K562 (cell line): ENCODE data around the gene RBL1. TPM values are rescaled to one million over a fixed set of nuclear protein-coding genes. Genes with fewer than 3 reads are reported as not detected.

Experiments used
- ADNP ChIP-seq: fragments of 200-800 bp; sonication (Bioruptor generic); IDR thresholded peaks from 2 replicates; pipeline ENCODE4 v1.6.1; 2016; ENCODE audit warnings: missing genetic modification characterization, missing compliant biosample characterization
- BHLHE40 ChIP-seq: IDR thresholded peaks from 2 replicates; pipeline ENCODE4 v1.6.1; 2011; ENCODE audit warnings: low read length, improper control_type of control experiment
- CREM ChIP-seq: IDR thresholded peaks from 2 replicates; pipeline ENCODE4 v1.6.1; 2014; ENCODE audit warnings: antibody characterized with exemption, low read depth
- JUND ChIP-seq, 2 experiments: IDR thresholded peaks; 2 replicates in 1 of 2; 3 replicates in 1 of 2; pipeline ENCODE4 v1.6.1; 2011; ENCODE audit warnings: borderline replicate concordance in 2 of 2, low read depth in 2 of 2, low read length in 2 of 2, improper control_type of control experiment in 1 of 2, missing biosample characterization in 1 of 2, missing genetic modification characterization in 1 of 2, missing genetic modification reagents in 1 of 2
- MAX ChIP-seq: sonication (generic); formaldehyde crosslinking; IDR thresholded peaks from 2 replicates; pipeline ENCODE4 v1.9.0; 2022; ENCODE audit warnings: mild to moderate bottlenecking, missing genetic modification reagents
- MEIS2 ChIP-seq: fragments of 450-650 bp; IDR thresholded peaks from 2 replicates; pipeline ENCODE4 v1.6.1; 2014; ENCODE audit warnings: mild to moderate bottlenecking; ENCODE audit not compliant: partially characterized antibody
- NEUROD1 ChIP-seq: fragments of 150-350 bp; IDR thresholded peaks from 2 replicates; pipeline ENCODE4 v1.6.1; 2014; ENCODE audit warnings: borderline replicate concordance, low read length, low read depth; ENCODE audit not compliant: partially characterized antibody
- PHF20 ChIP-seq: fragments of 450-650 bp; IDR thresholded peaks from 2 replicates; pipeline ENCODE4 v1.6.1; 2018; ENCODE audit not compliant: partially characterized antibody
- PHF8 ChIP-seq: fragments of 200-600 bp; sonication (generic); IDR thresholded peaks from 2 replicates; pipeline ENCODE4 v1.6.1; 2012; ENCODE audit warnings: mixed run types, mild to moderate bottlenecking, inconsistent platforms, low read length, moderate library complexity, borderline replicate concordance
- RERE ChIP-seq: sonication (generic); formaldehyde crosslinking; IDR thresholded peaks from 2 replicates; pipeline ENCODE4 v1.8.0; 2023; ENCODE audit warnings: missing genetic modification reagents, mild to moderate bottlenecking, borderline replicate concordance
- SRSF3 ChIP-seq: fragments of 200-400 bp; formaldehyde crosslinking; IDR thresholded peaks from 2 replicates; pipeline ENCODE4 v1.6.1; 2016; ENCODE audit warnings: mild to moderate bottlenecking, low read length, moderate library complexity; ENCODE audit not compliant: insufficient read depth
- TRIM24 ChIP-seq, 2 experiments: fragments of 450-650 bp; IDR thresholded peaks; 2 replicates each; pipeline ENCODE4 v1.6.1; 2016
- polyA plus RNA-seq, 8 experiments: library from polyadenylated mRNA; depleted of rRNA in 4 of 8; stranded (reverse) in 5 of 8; unstranded in 3 of 8; fragments of >200 nt; fragmentation: Nextera tagmentation in 2 of 8; fragmentation: Illumina TruSeq in 1 of 8; extraction: Ambion mirVana in 2 of 8; extraction: Trizol in 1 of 8; gene quantifications; 2 replicates each; pipeline versions ENCODE4 v1.2.1 to v1.2.3, GENCODE V29; 2011 to 2014; ENCODE audit warnings: inconsistent platforms in 1 of 8, missing spikeins in 1 of 8
- total RNA-seq, 7 experiments: library from RNA; depleted of rRNA in 6 of 7; stranded (reverse); fragments of >200 nt in 6 of 7; fragmentation: Illumina TruSeq in 2 of 7; extraction: Trizol in 2 of 7; gene quantifications; 2 replicates each; pipeline versions ENCODE4 v1.2.1 to v1.2.3, GENCODE V29; 2011 to 2021; ENCODE audit warnings: low replicate concordance in 1 of 7

The RBL1 gene
- total and polyA plus RNA-seq, 9 of the 15 experiments (the other 6 are each of a cell fraction or from before 2014, with no cell fraction given), result 4.0 to 25.9 (median 15.6) TPM

GRCh38 chr20:36951198-36951978, 144.4 kb downstream of the RBL1 start, which contains the start of gene SAMHD1 (continued):
- TF ChIP-seq BHLHE40, result no peak; the same call in 1 of the 2 replicates
- no peak for TF ChIP-seq PHF20
- TF ChIP-seq SRSF3, result no peak
- peak; percentile 27 for TF ChIP-seq NEUROD1
- TF ChIP-seq MAX (CRISPR knock-in tag), result peak; percentile 41
- TF ChIP-seq RERE, result 0 out of 2 replicates have a peak, but pooled peaks have one; percentile 59
- peak; percentile 99 for TF ChIP-seq MEIS2
- TF ChIP-seq TRIM24 (IDR thresholded peaks at IDR 0.05), result no peak
- TF ChIP-seq PHF8, result peak; percentile 79; the same call in 1 of the 2 replicates
- 0 out of 2 replicates have a peak, but pooled peaks have one; percentile 29 for TF ChIP-seq CREM
- TF ChIP-seq ADNP (tag), result no peak
- 0 out of 2 replicates have a peak, but pooled peaks have one; percentile 5 for TF ChIP-seq JUND (IDR thresholded peaks at IDR 0.05; ENCODE audit: borderline replicate concordance, low read depth, low read length)
- no peak for TF ChIP-seq JUND (tag; IDR thresholded peaks at IDR 0.05; ENCODE audit: borderline replicate concordance, low read depth, low read length)
